Progenitor cell of endocrine pancreas (in vitro differentiated cells): ENCODE data around the gene ADAP1. TPM values are rescaled to one million over a fixed set of nuclear protein-coding genes. Genes with fewer than 3 reads are reported as not detected.

ENCODE experiments used
- DNase-seq: peaks from one replicate; pipeline ENCODE4 v3.0.0; 2021; ENCODE audit warnings: low spot score; ENCODE audit not compliant: unreplicated experiment
- H3K27ac Mint-ChIP-seq: 2 replicates; pipeline ENCODE4 v1.8.0; 2021; ENCODE audit warnings: mild to moderate bottlenecking, moderate library complexity, mixed read lengths
- H3K27me3 Mint-ChIP-seq: 2 replicates; pipeline ENCODE4 v1.8.0; 2021; ENCODE audit warnings: mixed read lengths
- H3K36me3 Mint-ChIP-seq: 2 replicates; pipeline ENCODE4 v1.8.0; 2022; ENCODE audit warnings: mixed read lengths; ENCODE audit not compliant: insufficient read depth
- H3K4me1 Mint-ChIP-seq: 2 replicates; pipeline ENCODE4 v1.8.0; 2021; ENCODE audit warnings: low read depth, mixed read lengths
- H3K4me3 Mint-ChIP-seq: 2 replicates; pipeline ENCODE4 v1.8.0; 2021; ENCODE audit warnings: low read depth, mild to moderate bottlenecking, moderate library complexity, mixed read lengths
- H3K9me3 Mint-ChIP-seq: 2 replicates; pipeline ENCODE4 v1.8.0; 2021; ENCODE audit warnings: low read depth, mixed read lengths
- CTCF ChIP-seq: fragments of 200-600 bp; sonication (generic); IDR thresholded peaks from one replicate; pipeline ENCODE4 v1.5.0; 2021; ENCODE audit warnings: antibody characterized with exemption, mild to moderate bottlenecking; ENCODE audit not compliant: unreplicated experiment
- total RNA-seq: library from RNA; stranded (reverse); gene quantifications from 2 replicates; pipeline ENCODE4 v1.2.1, GENCODE V29; 2021

Gene ADAP1
- total RNA-seq, 1 donor from 2014 or later: 10.3 TPM

DNA sequence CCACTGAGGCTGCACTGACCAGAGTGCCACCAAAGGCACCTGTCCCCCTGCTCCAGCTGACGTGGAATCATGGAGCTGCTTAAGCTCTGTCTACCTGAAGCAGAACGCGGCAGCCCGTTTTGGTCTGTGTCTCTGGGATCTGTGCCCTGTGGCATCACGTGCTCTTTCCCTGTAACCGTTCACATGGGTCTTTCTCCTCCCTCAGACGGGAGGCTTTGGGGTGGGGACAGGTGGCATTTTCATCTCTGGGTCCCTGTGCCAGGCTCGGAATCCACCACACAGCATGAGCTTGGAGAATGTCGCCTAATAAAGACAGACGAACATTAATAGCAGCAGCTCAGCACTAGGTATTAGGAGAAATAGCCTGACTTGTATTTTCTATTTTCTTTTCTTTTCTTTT, 1.6 kb upstream of the ADAP1 start:
- peaks cover 12% of the 10 kb centered on the region for H3K27me3 Mint-ChIP-seq
- no peaks in the 10 kb centered on the region for H3K36me3 Mint-ChIP-seq
- peak overlapping the region; percentile 64 for H3K4me3 Mint-ChIP-seq
- peak overlapping the region; percentile 62 for H3K27ac Mint-ChIP-seq
- no peaks in the 10 kb centered on the region for H3K4me1 Mint-ChIP-seq
- no peak for TF ChIP-seq CTCF
- no peaks in the 10 kb centered on the region for H3K9me3 Mint-ChIP-seq
- no peak for DNase-seq

- H3K9me3 Mint-ChIP-seq: no peaks in the 10 kb centered on the region
- no peak for DNase-seq
- H3K36me3 Mint-ChIP-seq: no peaks in the 10 kb centered on the region
Measured at GRCh38 chr7:953547-954327, 743 bp downstream of the ADAP1 start.

GRCh38 chr7:952548-953441, 1.7 kb downstream of the ADAP1 start:
- DNase-seq: no peak
- TF ChIP-seq CTCF: no peak
- Mint-ChIP-seq H3K4me1 (no peaks in the 10 kb centered on the region), H3K27ac (no peak overlapping the region), H3K9me3 (no peaks in the 10 kb centered on the region), H3K27me3 (peaks cover 12% of the 10 kb centered on the region), H3K36me3 (no peaks in the 10 kb centered on the region), H3K4me3 (peak overlapping the region; percentile 41)

More at GRCh38 chr7:953547-954327, 743 bp downstream of the ADAP1 start:
- Mint-ChIP-seq H3K4me3 (peak overlapping the region; percentile 54), H3K4me1 (no peaks in the 10 kb centered on the region), H3K27ac (no peak overlapping the region), H3K27me3 (peaks cover 12% of the 10 kb centered on the region)
- no peak for TF ChIP-seq CTCF

DNA sequence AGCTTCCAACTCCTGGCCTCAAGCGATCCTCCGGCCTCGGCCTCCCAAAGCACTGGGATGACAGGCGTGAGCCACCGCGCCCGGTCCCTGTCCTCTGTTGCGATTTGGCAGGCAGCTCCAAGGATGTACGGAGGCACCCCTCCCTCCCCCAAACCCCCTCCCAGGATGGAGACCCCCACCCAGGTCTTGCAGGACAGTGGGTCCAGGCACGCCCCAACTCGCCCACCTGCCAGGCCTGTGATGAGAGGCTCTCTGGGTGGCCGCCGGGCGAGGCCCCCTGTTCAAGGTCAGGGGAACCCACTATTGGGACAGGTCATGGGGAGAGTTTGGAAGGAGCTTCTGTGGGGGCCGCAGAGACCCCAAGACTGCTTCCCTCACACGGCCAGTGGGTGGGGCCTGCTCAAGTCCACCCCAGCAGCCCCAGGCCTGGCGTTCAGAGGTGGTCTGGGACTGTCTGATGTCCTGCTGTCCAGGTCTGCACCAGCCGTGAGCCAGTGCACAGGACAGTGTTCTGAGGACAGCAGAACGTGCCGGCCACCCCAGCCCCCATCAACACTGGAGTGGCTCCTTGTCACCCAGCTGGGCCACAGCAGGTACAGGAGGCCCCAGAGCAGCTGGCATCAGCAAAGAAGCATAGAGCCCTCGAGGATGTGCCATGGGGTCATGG, 2.5 kb downstream of the ADAP1 start:
- no peaks in the 10 kb centered on the region for H3K36me3 Mint-ChIP-seq
- DNase-seq: no peak
- no peaks in the 10 kb centered on the region for H3K4me1 Mint-ChIP-seq
- no peak for TF ChIP-seq CTCF
- H3K27me3 Mint-ChIP-seq: peaks cover 12% of the 10 kb centered on the region
- no peak overlapping the region for H3K4me3 Mint-ChIP-seq
- H3K9me3 Mint-ChIP-seq: no peaks in the 10 kb centered on the region
- no peak overlapping the region for H3K27ac Mint-ChIP-seq
